Mesodermal cell (in vitro differentiated cells): ENCODE measurements around the gene UTP20.

ENCODE experiments used
- H3K27ac ChIP-seq: 2 replicates; pipeline ENCODE4 v1.7.0; 2013; ENCODE audit warnings: mild to moderate bottlenecking, low read depth, low read length, moderate library complexity; ENCODE audit not compliant: severe bottlenecking
- H3K36me3 ChIP-seq: 2 replicates; pipeline ENCODE4 v1.7.1; 2013; ENCODE audit warnings: mild to moderate bottlenecking, low read length, moderate library complexity; ENCODE audit not compliant: control insufficient read depth, insufficient read depth
- H3K4me1 ChIP-seq: one replicate; pipeline ENCODE4 v1.7.1; 2013; ENCODE audit warnings: mild to moderate bottlenecking, low read length; ENCODE audit not compliant: insufficient read depth, control insufficient read depth, poor library complexity, severe bottlenecking
- H3K4me3 ChIP-seq: 2 replicates; pipeline ENCODE4 v1.7.0; 2013; ENCODE audit warnings: low read length, control low read depth, mild to moderate bottlenecking; ENCODE audit not compliant: insufficient read depth, poor library complexity, severe bottlenecking; ENCODE audit errors: extremely low read depth
- H3K9me3 ChIP-seq: 2 replicates; pipeline ENCODE4 v1.7.1; 2013; ENCODE audit warnings: mild to moderate bottlenecking, low read length, moderate library complexity; ENCODE audit not compliant: control insufficient read depth
- WGBS, 2 experiments: methylation state at CpG; one replicate each; pipeline ENCODE4 v1.1.5; 2013; ENCODE audit warnings: missing lambda C conversion rate in 2 of 2; ENCODE audit not compliant: insufficient coverage in 2 of 2; 5-methylcytosine and 5-hydroxymethylcytosine counted together

UTP20 gene

DNA sequence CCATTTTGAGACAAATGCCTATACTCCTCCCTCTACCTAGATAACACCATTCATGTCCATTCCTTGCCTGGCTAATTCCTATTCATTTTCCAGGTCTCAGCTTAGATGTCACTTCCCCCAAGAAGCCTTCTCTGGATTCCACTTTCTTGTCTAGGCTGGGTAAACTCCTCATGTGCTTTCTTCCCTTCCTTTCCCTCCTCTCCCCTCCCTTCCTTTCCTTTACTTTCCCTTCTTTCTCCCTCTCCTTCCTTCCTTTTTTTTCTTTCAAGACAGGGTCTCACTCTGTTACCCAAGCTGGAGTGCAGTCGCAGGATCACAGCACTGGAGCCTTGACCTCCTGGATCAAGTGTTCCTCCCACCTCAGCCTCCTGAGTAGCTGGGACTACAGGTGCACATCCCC is 3.5 kb upstream of the UTP20 start:
- no peaks in the 10 kb centered on the region for H3K36me3 ChIP-seq
- no peaks in the 10 kb centered on the region for H3K9me3 ChIP-seq
- WGBS, 2 experiments: 67 to 80% methylated on average over 1 of the region's 1 CpG
- H3K27ac ChIP-seq: no peak overlapping the region
- H3K4me1 ChIP-seq: no peaks in the 10 kb centered on the region
- no peak overlapping the region for H3K4me3 ChIP-seq

DNA sequence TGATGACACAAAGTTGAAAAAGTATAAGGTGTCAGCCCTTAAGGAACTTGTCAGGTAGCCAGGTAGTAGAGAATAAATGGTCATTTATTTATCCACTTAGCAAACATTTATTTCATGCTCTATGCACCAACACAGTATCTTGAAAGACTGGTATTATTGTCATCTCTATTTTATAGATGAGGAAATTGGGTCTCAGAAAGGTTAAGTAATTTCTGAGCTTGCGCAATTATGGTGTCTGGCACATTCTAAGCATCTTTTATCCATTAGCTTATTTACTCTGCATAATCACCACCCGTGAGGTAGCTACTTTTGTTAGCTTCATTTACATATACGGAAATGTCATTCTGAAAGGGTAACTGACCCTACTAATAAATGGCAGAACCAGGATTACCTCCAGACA is 2.5 kb upstream of the UTP20 start:
- WGBS, 2 experiments: 76% methylated on average over 2 of the region's 3 CpGs; no CpG with 5 or more reads in 1 of the 2 experiments
- H3K4me1 ChIP-seq: no peaks in the 10 kb centered on the region
- no peak overlapping the region for H3K4me3 ChIP-seq
- H3K36me3 ChIP-seq: peaks cover 10% of the 10 kb centered on the region
- H3K27ac ChIP-seq: no peak overlapping the region
- H3K9me3 ChIP-seq: no peaks in the 10 kb centered on the region

DNA sequence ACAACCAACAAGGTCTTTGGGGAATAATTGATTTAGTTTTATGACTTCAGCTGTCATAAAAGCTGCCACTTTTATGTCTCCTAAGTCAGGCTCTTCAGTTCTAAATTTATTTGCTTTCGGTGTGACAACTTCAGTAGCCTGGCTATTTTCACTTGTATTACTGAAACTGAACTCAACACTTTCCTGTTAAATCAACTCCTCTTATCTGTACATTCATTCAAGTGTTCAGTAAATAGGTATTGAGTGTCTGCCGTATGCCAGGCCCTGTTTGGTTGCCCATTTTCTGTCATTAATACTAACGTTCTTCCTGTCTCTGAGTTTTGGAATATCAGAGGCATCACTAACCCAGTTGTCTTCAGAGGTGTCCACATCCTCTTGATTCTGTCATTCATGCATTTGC is 7.5 kb downstream of the UTP20 start:
- WGBS, 2 experiments: 63 to 100% methylated on average over 1 to 2 of the region's 3 CpGs
- Histone ChIP-seq H3K9me3 (no peaks in the 10 kb centered on the region), H3K4me1 (no peaks in the 10 kb centered on the region), H3K36me3 (peaks cover 70% of the 10 kb centered on the region), H3K4me3 (no peak overlapping the region), H3K27ac (no peak overlapping the region)

DNA sequence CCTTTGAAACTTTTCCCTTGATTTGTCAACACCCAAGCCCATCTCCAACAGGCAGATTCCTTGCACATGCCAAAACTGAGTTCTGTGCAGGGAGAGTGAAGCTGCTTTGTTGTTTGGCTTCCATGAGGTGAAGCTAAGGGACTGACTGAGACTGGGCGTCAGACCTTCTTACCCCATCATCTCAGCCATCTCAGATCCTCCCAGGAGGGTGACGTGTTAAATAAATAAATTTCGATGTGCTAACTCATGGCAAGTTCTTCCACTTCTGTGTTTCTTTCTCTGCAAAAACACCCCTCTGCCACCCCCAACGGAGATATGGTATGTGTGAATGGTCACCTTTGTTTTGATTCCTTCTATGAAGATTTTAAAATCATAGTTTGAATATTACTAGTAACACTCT is 17.8 kb downstream of the UTP20 start:
- H3K9me3 ChIP-seq: no peaks in the 10 kb centered on the region
- peaks cover 64% of the 10 kb centered on the region for H3K36me3 ChIP-seq
- 100% methylated on average over 2 of the region's 4 CpGs; no CpG with 5 or more reads in 1 of the 2 experiments for WGBS, 2 experiments
- no peak overlapping the region for H3K4me3 ChIP-seq
- no peaks in the 10 kb centered on the region for H3K4me1 ChIP-seq
- H3K27ac ChIP-seq: no peak overlapping the region

DNA sequence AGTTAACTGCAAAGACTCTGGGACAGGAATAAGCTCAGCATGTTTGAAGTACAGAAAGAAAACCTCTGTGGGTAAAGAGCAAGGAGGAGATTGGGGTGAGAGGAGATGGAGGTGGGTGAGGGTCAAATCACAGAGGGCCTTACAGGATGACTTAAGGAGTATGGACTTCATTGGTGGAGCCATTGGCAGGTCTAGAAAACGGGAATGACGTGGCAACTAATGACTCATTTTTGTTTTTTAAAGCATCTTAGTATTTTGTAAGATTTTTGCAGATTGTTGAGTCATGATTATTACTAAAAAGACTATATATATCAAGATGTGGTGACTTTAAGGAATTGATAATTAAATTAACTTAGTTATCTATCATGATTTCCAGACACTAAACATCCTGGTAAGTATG is 18.5 kb downstream of the UTP20 start:
- Histone ChIP-seq H3K4me1 (no peaks in the 10 kb centered on the region), H3K36me3 (peaks cover 66% of the 10 kb centered on the region), H3K9me3 (no peaks in the 10 kb centered on the region), H3K4me3 (no peak overlapping the region), H3K27ac (no peak overlapping the region)
- 80% methylated on average over 1 of the region's 2 CpGs; no CpG with 5 or more reads in 1 of the 2 experiments for WGBS, 2 experiments

DNA sequence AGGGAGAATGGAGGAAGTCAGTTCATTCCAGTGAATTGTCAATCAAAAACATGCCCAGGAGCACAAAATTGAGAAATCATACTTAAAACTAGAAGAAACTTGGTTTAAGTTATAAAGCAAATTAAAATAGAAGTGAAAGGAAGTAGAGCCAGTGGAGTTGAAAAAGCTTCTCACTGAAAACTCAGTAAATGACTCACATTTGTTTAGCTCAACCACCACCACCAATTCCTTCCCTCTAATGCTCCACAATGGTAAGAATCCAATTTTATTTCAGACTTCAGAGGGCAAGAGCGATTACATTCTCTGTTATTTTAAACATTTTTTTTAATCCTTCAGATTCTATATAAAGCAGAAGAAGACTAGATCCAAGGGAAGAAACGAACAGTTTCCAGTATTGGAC is 19.4 kb downstream of the UTP20 start:
- H3K36me3 ChIP-seq: peaks cover 63% of the 10 kb centered on the region
- H3K4me3 ChIP-seq: no peak overlapping the region
- no peaks in the 10 kb centered on the region for H3K4me1 ChIP-seq
- no peak overlapping the region for H3K27ac ChIP-seq
- WGBS, 2 experiments: 100% methylated on average over 1 of the region's 2 CpGs; no CpG with 5 or more reads in 1 of the 2 experiments
- no peaks in the 10 kb centered on the region for H3K9me3 ChIP-seq

DNA sequence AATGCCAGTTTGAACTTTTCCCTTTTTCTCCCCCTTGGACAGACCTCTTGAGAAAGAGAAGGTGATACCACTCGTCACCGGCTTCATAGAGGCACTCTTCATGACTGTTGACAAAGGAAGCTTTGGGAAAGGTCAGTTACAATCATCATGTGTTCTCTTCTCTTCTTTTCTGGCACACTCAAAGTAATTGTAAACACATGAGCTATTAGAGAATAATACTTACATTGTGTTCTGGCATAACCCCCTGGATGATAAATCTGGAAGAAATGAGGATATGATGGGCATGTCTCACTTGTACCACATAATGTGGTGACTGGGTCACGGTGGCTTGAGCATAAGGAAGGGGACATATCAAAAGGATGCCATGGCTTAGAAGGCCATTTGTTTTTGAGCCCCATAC is 20.0 kb downstream of the UTP20 start:
- H3K36me3 ChIP-seq: peaks cover 64% of the 10 kb centered on the region
- H3K4me1 ChIP-seq: no peaks in the 10 kb centered on the region
- no peak overlapping the region for H3K4me3 ChIP-seq
- H3K27ac ChIP-seq: no peak overlapping the region
- H3K9me3 ChIP-seq: no peaks in the 10 kb centered on the region
- 90 to 100% methylated on average over 1 to 2 of the region's 3 CpGs for WGBS, 2 experiments

DNA sequence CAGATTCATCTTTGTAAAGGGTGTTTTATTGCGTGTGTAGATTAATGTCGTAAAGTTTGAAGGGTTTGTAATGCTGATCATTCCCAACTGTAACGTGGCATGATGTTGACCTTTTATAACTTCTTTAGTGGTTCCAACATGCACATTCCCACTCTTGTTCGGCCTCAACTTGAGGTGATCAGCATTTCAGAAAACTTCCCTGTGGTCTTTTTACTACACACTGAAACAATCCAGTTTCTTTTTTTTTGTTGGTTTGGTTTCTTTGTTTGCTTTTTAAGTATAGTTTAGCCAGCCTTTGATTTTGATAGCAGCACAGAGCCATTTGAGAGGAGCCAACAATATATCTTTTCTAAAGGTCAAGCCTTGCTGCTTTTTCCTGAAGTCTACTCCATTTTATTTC is 22.8 kb downstream of the UTP20 start:
- 78% methylated on average over 1 of the region's 4 CpGs; no CpG with 5 or more reads in 1 of the 2 experiments for WGBS, 2 experiments
- H3K36me3 ChIP-seq: peaks cover 71% of the 10 kb centered on the region
- H3K4me3 ChIP-seq: no peak overlapping the region
- H3K9me3 ChIP-seq: no peaks in the 10 kb centered on the region
- no peak overlapping the region for H3K27ac ChIP-seq
- no peaks in the 10 kb centered on the region for H3K4me1 ChIP-seq

DNA sequence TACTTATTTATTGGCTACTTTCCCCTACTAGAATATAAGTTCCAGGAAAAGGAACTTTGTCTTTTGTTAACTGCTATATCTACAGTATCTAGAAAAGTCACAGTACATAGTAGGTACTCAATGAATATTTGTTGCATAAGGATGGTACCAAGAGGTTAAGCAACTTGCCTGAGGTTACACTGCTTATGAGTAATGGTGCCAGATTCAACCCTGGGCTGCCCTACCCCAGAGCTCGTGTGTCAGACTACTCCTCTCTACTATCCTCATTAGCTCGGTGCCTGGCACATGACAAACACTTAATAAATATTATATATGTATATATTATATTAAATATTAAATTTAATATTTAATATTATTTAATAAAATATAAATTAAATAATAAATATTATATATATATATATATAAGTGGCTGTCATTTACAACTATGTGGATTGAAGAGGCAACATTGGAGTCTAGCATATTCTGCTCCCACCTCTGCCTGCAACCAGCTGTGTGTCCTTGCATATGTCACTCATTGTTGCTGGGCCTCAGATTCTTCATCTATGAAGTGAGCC is 25.4 kb downstream of the UTP20 start:
- Histone ChIP-seq H3K9me3 (no peaks in the 10 kb centered on the region), H3K27ac (no peak overlapping the region), H3K4me1 (no peaks in the 10 kb centered on the region), H3K4me3 (no peak overlapping the region), H3K36me3 (peaks cover 75% of the 10 kb centered on the region)
- no CpG with 5 or more reads among the region's 2 CpGs for WGBS, 2 experiments

DNA sequence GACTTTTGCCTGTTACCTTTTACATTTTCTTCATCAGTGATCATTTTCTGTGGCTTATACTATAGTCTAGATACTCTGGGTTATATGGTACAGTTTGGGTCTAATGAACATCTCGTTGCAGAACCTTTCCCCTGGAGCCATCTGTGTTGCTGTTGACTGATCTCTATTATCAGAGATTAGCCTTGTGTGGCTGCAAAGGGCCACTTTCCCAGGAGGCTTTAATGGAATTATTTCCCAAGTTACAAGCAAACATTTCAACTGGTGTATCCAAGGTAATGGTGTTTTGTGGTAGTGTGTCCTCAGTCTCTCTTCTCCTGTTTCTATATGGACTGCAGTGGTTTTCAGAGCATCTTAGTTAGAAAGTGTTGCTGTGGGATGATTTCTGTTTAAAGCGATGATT is 25.9 kb downstream of the UTP20 start:
- WGBS, 2 experiments: 88% methylated on average over 1 of the region's 2 CpGs; no CpG with 5 or more reads in 1 of the 2 experiments
- H3K9me3 ChIP-seq: no peaks in the 10 kb centered on the region
- H3K4me3 ChIP-seq: no peak overlapping the region
- H3K36me3 ChIP-seq: peaks cover 73% of the 10 kb centered on the region
- no peak overlapping the region for H3K27ac ChIP-seq
- no peaks in the 10 kb centered on the region for H3K4me1 ChIP-seq

DNA sequence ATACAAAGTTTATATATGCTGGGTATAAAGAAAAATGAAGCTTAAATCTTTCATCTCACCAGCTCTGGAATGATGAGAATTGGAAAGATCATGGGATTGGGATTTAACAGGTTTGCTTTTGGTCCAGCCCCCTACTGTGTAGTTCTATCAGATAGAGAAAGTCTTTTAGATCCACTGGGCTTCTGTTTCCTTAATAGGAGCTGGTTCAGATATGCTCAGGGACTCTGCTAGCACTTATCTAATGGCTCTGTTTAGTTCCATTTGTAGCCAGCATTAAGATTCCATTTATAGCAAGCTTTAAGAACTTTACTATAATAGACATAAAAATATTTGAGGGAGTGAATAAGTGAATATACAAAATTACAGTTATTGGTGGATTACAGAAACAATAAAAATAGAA is 42.6 kb downstream of the UTP20 start:
- H3K4me1 ChIP-seq: no peaks in the 10 kb centered on the region
- no peak overlapping the region for H3K4me3 ChIP-seq
- H3K9me3 ChIP-seq: no peaks in the 10 kb centered on the region
- H3K27ac ChIP-seq: no peak overlapping the region
- H3K36me3 ChIP-seq: peaks cover 45% of the 10 kb centered on the region
